ENCODE results near the gene FYN.

DNA sequence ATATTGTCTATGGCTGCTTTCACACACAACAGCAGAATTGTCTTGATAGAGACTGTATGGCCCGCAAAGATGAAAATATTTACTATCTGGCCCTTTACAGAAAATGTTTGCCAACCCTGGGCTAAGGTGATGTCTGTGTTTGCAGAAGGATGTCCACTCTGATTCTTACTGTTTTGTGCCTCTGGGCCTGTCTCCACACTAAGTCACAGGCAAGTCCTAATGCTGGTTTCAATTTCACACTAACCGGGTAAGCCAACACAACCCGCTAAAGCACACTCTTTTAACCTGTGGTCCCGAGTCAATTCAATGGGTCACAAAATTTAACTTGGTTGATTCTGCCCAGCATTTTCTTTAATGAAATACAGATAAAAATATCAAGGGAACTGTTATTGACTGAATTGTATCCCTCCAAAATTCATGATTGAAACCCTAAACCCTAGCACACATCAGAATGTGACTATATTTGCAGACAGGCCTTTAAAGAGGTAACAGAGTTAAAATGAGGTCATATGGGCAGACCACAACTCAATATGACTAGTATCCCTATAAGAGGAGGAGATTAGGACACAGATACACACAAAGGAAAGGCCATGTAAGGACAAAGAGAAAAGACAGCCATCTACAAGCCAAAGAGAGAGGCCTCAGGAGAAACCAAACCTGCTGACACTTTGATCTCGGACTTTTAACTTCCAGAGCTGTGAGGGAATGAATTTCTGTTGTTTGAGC, 78.4 kb downstream of the FYN start:
- TF ChIP-seq, protein P1, sequence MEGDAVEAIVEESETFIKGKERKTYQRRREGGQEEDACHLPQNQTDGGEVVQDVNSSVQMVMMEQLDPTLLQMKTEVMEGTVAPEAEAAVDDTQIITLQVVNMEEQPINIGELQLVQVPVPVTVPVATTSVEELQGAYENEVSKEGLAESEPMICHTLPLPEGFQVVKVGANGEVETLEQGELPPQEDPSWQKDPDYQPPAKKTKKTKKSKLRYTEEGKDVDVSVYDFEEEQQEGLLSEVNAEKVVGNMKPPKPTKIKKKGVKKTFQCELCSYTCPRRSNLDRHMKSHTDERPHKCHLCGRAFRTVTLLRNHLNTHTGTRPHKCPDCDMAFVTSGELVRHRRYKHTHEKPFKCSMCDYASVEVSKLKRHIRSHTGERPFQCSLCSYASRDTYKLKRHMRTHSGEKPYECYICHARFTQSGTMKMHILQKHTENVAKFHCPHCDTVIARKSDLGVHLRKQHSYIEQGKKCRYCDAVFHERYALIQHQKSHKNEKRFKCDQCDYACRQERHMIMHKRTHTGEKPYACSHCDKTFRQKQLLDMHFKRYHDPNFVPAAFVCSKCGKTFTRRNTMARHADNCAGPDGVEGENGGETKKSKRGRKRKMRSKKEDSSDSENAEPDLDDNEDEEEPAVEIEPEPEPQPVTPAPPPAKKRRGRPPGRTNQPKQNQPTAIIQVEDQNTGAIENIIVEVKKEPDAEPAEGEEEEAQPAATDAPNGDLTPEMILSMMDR (IDR thresholded peaks at IDR 0.05): no peak
- TF ChIP-seq POLR2A (IDR thresholded peaks at IDR 0.05): no peak
